GM19035 (cell line): ENCODE measurements around the gene GPR137B.
A peak's percentile ranks its signal among the peaks of the same experiment; 100 is the strongest.

Source experiments
- ATAC-seq: cut with Tn5 transposase; IDR thresholded peaks from one replicate; pipeline ENCODE4 v1.9.1; 2021; ENCODE audit not compliant: unreplicated experiment

Gene GPR137B

GRCh38 chr1:236142253-236143103 lies at the start of gene GPR137B:
Gene GPR137B, plus strand, starts transcription at chr1:236142539. Its CDS starts 84 bp downstream, at chr1:236142623.
- ATAC-seq = peak; percentile 50

DNA sequence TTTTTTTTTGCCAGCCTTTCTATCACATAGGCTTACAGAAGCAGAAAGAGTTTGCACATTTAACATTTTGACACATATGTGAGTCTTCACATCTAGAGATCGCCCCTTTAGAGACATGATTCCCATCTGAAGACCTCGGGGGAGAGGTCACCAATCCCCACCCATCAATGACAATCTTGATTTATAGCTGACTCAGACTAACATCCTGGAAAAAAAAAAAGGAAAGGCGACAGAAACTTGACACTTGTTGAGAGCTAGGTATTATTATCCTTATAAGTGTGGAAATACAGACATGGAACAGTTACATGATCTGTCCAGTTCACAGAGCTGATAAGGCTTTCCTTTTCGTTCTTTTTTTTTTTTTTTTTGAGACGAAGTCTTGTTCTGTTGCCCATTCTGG lies 49.4 kb upstream of the GPR137B start:
- no peak for ATAC-seq

- ATAC-seq = no peak
Measured at GRCh38 chr1:236095705-236096520, 46.4 kb upstream of the GPR137B start.

DNA sequence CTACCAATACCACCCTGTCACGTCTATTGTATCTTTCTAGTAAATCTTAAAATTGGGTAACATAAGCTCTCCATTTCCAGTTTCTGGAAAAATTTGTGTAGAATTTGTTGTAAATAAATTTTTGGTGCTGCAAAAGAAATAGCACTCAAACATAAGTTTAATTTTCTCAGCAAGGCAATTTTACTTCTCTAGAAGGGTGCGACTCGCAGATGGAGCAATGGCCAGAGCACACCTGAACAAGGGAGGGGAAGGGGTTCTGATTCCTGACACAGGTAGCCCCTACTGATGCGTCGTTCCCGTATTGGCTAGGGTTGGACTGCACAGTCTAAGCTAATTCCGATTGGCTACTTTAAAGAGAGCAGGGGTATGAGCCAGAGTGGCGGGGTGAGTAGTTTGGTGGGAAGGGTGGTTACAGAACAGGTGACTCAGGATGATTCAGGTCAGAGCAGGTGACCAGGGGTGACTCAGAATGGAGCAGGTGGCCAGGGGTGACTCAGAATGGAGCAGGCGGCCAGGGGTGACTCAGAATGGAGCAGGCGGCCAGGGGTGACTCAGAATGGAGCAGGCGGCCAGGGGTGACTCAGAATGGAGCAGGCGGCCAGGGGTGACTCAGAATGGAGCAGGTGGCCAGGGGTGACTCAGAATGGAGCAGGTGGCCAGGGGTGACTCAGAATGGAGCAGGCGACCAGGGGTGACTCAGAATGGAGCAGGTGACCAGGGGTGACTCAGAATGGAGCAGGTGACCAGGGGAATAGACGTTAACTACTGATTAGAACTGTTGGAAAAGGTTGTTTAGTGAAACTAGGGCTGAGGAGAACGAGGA lies 45.5 kb upstream of the GPR137B start:
- ATAC-seq = peak; percentile 84

- ATAC-seq = no peak
Measured at GRCh38 chr1:236098267-236098666, 44.1 kb upstream of the GPR137B start.

DNA sequence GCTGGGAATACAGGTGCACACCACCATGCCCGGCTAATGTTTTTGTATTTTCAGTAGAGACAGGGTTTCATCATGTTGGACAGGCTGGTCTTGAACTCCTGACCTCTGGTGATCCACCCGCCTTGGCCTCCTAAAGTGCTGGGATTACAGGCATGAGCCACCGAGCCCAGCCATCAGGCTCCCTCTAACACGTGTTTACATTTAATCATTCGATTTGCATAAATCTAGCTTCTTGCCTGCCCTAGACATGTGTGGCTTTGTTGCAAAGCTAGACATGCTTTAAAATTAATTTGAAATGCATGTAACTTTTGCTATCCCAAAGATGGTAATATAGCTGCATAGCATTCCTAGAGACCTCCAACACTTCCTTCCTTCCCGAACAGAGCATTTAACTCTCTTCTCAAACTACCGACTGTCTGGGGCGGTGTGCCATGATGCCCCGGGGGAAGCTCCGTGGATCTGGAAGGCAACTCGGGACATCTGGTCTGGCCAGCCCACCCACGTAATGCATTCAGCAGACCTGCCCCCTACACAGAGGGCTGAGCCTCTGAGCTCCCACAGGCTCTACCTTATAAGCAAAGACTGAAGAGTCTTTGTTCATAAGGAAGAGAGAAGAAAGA lies 42.9 kb upstream of the GPR137B start:
- no peak for ATAC-seq

- no peak for ATAC-seq
Measured at GRCh38 chr1:236100799-236101198, 41.5 kb upstream of the GPR137B start.

DNA sequence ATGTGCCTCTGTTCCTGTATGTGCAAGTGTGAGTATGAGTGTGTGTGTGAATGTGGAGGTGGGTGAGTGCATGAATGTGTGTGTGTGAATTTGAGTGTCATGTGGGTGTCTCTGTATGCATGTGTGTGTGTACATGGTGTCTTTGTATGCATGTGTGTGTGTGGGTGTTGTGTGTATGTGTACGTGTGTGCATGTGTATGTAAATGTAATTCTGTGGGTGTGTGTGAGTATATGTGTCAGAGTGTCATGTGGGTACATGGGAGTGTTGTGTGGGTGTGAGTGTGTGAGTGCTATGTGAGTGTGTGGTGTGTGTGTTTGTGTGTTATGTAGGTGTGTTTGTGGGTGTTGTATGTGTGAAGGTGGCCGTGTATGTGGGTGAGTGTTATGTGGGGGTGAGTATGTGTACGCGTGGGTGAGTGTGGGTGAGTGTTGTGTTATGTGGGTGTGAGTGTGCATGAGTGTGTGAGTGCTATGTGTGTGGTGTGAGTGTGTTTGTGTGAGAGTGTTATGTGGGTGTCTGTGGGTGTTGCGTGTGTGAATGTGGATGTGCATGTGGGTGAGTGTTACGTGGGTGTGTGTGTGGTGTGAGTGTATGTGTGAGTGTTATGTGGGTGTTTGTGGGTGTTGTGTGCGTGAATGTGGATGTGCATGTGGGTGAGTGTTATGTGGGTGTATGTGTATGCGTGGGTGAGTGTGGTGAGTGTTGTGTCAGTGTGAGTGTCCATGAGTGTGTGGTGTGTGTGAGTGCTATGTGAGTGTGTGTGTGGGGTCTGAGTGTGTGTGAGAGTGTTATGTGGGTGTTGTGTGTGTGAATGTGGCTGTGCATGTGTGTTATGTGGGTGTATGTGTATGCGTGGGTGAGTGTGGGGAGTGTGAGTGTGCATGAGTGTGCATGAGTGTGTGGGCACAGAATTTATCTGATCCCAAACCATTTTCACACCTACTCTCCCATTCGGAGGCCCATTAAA lies 40.8 kb upstream of the GPR137B start:
- no peak for ATAC-seq

- no peak for ATAC-seq
Measured at GRCh38 chr1:236102611-236103010, 39.7 kb upstream of the GPR137B start.

DNA sequence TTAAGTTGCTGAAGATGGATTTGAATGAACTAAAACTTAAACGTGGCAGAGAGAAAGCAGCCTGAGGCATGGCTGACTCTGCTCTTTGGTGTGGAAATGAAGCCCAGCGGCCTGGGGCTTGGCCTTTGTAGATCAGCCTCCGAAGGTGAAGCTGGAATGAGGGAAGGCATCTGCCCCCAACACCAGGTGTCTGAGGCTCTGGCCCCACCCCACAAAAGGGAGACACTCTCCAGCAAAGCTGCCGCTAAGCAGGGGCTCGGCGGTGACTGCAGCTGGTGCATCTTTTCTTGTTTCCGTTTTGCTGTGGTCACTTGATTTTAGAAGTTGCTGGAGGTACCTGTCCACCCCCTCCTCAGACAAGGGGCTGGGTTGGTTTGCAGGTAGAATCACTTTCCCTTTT lies 39.3 kb upstream of the GPR137B start:
- ATAC-seq = no peak

GRCh38 chr1:236103646-236104218 lies 38.6 kb upstream of the GPR137B start:
- no peak for ATAC-seq

- no peak for ATAC-seq
Measured at GRCh38 chr1:236107121-236107907, 35.0 kb upstream of the GPR137B start.

DNA sequence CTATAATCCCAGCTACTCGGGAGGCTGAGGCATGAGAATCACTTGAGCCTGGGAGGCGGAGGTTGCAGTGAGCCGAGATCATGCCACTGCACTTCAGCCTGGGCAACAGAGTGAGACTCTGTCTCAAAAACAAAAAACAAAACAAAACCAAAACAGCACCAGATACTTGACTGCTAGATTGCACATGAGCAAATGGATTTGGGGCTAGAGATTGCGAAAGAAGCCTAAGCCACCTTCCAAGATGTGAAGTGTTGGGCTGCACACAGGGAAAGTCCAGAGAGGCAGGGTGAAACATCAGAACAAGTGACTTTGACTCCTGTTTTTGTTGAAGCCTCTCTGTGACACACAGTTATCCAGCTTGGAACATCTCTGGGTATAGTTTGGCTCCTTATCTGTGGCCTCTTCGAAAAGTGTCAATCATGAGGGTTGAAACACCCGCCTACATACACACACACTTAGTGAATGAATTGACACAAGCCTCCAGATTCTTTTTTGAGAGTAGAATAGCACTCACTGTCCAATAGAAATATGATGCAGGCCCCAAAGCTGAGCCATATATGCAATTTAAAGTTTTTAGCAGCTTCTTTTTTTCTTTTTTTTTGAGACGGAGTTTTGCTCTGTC lies 34.2 kb upstream of the GPR137B start:
- ATAC-seq = no peak

GRCh38 chr1:236110137-236110536 lies 32.2 kb upstream of the GPR137B start:
- ATAC-seq = no peak

DNA sequence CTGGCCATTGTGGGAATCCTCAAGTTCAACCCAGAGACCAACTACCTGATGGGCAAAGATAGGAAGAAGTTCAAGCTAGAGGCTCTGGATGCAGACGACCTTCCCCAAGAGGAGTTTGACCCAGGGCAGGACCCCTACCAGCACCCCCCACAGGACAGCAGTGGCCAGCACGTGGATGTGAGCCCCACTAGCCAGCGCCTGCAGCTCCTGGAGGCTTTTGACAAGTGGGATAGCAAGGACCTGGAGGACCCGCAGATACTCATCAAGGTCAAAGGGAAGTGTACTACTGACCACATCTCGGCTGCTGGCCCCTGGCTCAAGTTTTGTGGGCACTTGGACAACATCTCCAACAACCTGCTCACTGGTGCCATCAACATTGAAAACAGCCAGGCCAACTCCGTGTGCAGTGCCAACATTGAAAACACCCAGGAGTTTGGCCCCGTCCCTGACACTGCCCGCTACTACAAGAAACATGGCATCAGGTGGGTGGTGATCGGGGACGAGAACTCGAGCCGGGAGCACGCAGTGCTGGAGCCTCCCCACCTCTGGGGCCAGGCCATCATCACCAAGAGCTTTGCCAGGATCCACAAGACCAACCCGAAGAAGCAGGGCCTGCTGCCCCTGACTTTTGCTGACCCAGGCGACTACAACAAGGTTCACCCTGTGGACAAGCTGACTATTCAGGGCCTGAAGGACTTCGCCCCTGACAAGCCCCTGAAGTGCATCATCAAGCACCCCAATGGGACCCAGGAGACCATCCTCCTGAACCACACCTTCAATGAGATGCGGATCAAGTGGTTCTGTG lies 30.6 kb upstream of the GPR137B start:
- ATAC-seq = no peak

DNA sequence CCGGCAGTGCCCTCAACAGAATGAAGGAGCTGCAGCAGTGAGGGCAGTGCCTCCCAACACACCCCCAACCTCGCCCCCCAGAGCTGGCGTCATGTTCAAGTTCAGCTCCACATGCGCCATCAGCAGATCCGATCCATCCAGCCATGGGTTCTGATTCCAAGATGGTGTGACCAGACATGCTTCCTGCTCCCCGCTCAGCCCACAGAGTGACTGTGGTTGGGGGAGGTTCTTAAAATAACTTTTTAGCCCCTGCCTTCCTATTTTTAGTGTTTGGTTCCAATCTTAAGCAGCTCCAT lies 30.1 kb upstream of the GPR137B start:
- ATAC-seq = no peak

DNA sequence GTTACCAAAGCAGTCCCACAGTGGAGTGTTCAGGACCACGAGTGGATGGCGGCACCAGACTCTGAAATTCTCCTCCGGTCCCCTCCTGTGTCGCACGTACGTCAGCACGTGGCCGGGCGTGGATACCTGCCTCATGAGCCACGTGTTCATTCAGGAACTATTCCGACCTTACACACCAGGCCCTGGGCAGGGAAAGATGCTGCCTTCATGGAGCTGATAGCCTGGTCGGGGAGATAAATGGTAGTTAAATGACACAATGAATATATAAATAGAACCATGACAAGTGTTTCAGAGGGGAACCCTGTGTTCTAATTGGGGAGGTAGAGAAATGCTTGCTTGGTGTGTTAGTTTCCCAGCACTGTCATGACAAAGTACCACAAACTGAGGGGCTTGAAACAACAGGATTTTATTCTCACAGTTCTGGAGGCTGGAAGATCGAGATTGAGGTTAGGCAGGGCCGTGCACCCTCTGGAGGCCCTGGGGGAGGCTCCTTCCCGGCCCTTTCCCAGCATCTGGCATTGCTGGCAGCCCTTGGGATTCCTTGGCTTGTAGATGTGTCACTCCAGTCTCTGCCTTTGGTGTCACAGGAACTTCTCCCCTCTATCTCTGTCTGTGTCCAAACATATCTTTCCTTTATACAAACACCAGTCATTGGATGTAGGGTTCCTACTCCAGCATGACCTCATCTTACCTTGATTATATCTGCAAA lies 28.9 kb upstream of the GPR137B start:
- no peak for ATAC-seq
